ENCODE measurements around the gene CADPS2.
"Not testable (repeated sequence)": the region's sequence is repeated elsewhere in the genome, so short reads cannot be mapped to it uniquely, and the experiment has no call there.

Gene CADPS2

GRCh38 chr7:122702872-122703510, 183.3 kb downstream of the CADPS2 start, which contains the start of gene RNF148:
Gene RNF148 (minus strand): TSS chr7:122702922. CDS start chr7:122702750, 172 bp downstream.
- DNase-seq: no peak

GRCh38 chr7:122699017-122699416, 187.2 kb downstream of the CADPS2 start, which contains the start of gene RNF133:
Gene RNF133 (minus strand): TSS chr7:122699117. CDS start chr7:122698918, 199 bp downstream.
- no peak for DNase-seq

GRCh38 chr7:122695816-122696215, 190.4 kb downstream of the CADPS2 start:
- no peak for DNase-seq

- DNase-seq: no peak
Measured at GRCh38 chr7:122694697-122695096, 191.6 kb downstream of the CADPS2 start.

GRCh38 chr7:122692769-122693309, 193.4 kb downstream of the CADPS2 start:
- no peak for DNase-seq

GRCh38 chr7:122691569-122692235, 194.6 kb downstream of the CADPS2 start:
- no peak for DNase-seq

- no peak for DNase-seq
Measured at GRCh38 chr7:122689346-122690109, 196.7 kb downstream of the CADPS2 start.

- no peak for DNase-seq
Measured at GRCh38 chr7:122688400-122688998, 197.8 kb downstream of the CADPS2 start.

GRCh38 chr7:122686360-122686878, 199.8 kb downstream of the CADPS2 start:
- DNase-seq: no peak

- DNase-seq: no peak
Measured at GRCh38 chr7:122684504-122684903, 201.8 kb downstream of the CADPS2 start.

- no peak for DNase-seq
Measured at GRCh38 chr7:122682815-122683550, 203.3 kb downstream of the CADPS2 start.

GRCh38 chr7:122681186-122681585, 205.1 kb downstream of the CADPS2 start:
- not testable (repeated sequence) for DNase-seq

GRCh38 chr7:122679813-122680212, 206.4 kb downstream of the CADPS2 start:
- no peak for DNase-seq

- not testable (repeated sequence) for DNase-seq
Measured at GRCh38 chr7:122679269-122679709, 207.0 kb downstream of the CADPS2 start.

GRCh38 chr7:122677149-122677548, 209.1 kb downstream of the CADPS2 start:
- no peak for DNase-seq

GRCh38 chr7:122676466-122676865, 209.8 kb downstream of the CADPS2 start:
- no peak for DNase-seq

GRCh38 chr7:122675621-122676020, 210.6 kb downstream of the CADPS2 start:
- DNase-seq: no peak

- no peak for DNase-seq
Measured at GRCh38 chr7:122675011-122675410, 211.2 kb downstream of the CADPS2 start.

- DNase-seq: no peak
Measured at GRCh38 chr7:122674502-122674901, 211.8 kb downstream of the CADPS2 start.

- DNase-seq: no peak
Measured at GRCh38 chr7:122673951-122674350, 212.3 kb downstream of the CADPS2 start.

GRCh38 chr7:122672536-122672935, 213.7 kb downstream of the CADPS2 start:
- no peak for DNase-seq

- DNase-seq: no peak
Measured at GRCh38 chr7:122663733-122664132, 222.5 kb downstream of the CADPS2 start.

Data from activated CD4-positive, alpha-beta T cell treated with anti-CD3 and anti-CD28 coated beads, Interleukin-2, amount 50 U/mL, for 16 hours (primary cell).